Effector CD8-positive, alpha-beta T cell (primary cell): ENCODE results near the gene GPX4.

Source experiments
- DNase-seq: peaks from one replicate; lab custom pipeline; 2025; lab: John Stamatoyannopoulos, UW

GPX4 gene

DNA sequence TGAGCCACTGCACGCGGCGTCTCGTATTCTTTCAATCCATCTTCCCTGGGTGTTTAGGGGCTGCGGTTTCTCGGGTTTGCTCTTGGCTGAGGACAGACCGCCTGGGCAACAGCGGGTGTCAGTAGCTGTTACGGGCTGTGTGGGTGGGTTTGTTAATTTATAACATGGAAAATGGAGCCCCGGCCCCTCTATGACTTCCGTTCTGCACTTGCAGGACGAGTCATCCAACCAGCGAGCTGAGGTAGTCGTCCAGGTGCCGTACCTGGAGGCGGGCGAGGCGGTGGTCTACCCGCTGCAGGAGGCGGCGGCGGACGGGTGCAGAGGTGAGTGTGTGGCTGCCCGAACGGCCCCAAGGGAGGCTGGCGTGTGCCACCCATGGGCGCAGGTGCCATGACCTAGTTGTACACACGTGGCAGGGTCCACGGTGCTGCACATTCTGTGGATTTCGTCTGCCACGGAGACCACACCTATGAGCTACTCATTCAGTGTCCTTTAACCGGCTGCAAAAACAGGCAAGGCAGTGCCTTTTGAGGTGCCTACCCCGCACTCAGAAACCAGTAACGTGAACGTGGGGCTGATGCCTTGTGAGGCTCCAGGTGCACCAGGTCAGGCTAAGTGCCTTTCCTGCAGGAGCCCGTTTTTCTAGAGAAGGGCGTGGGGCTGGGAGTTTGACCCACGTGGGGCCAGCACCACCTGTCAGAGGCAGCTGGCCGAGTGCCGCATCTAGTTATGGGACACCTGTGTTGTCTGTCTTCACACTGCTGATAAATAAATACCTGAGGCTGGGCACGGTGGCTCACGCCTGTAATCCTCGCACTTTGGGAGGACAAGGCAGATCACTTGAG, 19.5 kb upstream of the GPX4 start:
- no peak for DNase-seq

GRCh38 chr19:1085053-1085658, 18.6 kb upstream of the GPX4 start:
- DNase-seq = no peak

DNA sequence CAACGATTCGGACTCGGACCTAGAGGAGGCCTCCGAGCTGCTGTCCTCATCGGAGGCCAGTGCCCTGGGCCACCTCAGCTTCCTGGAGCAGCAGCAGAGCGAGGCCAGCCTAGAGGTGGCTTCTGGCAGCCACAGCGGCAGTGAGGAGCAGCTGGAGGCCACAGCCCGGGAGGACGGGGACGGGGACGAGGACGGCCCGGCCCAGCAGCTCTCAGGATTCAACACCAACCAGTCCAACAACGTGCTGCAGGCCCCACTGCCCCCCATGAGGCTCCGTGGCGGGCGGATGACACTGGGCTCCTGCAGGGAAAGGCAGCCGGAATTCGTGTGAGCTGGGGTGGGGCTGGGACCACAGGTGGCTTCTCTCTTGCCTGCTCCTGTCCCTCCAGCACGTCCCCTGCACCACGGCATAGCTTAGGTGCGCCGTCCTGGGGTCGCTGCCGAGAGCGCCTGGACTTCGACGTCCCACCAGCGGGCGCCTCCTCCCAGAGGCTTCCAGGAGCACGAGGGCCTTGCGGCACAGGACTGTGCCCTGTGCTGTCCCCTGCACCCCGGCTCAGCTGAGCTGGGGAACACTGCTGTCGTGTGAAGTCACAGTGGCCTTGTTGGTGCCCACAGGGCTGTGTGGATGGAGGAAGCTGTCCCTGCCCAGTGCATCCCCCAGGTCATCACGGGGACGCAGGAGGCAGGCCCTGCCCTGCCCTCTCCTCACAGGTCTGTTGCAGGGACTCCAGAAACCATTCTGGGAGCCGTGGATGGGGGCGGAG, 17.9 kb upstream of the GPX4 start:
- no peak for DNase-seq

GRCh38 chr19:1086613-1087012, 17.2 kb upstream of the GPX4 start:
- DNase-seq = no peak

- no peak for DNase-seq
These were observed 15.9 kb upstream of the GPX4 start for GRCh38 chr19:1087813-1088415.

GRCh38 chr19:1088416-1089010, 15.3 kb upstream of the GPX4 start:
- peak; percentile 32 for DNase-seq

GRCh38 chr19:1089126-1089771, 14.5 kb upstream of the GPX4 start:
- DNase-seq = no peak

DNA sequence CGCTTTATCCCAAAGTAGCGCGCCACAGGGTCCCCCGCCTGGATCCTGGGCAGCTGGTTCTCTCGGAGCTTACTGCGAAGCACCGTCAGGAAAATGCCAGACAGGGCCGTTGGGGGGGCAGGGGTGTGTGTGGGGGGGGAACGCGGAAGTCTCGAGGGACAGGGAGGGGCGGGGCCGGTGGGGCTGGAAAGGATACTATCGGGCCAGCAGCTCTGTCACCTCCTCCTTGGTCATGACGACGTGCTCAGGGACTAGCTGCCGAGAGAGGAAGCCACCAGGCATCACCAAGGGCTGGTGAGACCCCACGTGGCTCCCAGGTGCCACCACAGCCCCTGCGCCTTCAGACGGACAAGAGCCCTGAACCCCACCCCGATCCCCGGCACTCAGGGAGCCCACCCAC, 13.9 kb upstream of the GPX4 start:
- peak; percentile 38 for DNase-seq

DNA sequence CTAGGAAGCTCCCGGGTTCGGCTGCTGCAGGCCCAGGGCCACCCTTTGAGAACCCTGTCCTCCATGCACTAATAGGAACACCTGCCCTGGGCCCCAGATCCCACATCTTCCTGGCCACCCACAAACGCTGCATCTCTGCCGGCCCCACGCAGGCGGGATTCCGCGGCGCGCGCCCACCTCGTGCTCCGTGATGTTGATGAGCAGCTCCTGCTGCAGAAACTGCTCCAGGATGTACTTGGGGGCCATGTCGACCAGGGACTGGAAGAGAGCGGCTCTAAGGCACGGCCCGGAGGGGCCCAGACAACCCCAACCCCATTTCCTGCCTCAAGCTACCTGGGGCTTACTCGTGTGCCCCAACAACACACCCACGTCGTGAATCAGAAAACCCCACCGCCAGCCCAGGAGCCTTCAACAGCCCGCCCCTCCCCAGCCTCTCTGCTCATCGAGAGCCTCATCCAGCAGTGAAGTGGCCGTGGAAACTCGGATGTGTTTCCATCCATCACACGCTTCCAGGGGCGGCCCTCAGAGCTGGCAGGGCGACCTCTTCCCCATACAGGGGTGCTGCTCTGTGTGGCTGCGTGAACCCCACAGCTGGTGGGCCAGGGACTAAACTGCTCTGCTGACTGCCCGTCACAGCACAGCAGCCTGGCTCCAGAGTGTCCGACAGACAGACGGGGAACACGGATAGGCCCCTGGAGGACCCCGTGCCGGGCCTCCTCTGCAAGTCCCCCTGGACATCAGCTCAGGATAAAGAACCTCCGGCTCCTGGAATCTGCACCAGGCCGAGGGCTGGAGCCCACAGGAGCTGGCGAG, 12.9 kb upstream of the GPX4 start:
- peak; percentile 37 for DNase-seq

GRCh38 chr19:1091544-1092175, 12.1 kb upstream of the GPX4 start:
- DNase-seq = no peak

DNA sequence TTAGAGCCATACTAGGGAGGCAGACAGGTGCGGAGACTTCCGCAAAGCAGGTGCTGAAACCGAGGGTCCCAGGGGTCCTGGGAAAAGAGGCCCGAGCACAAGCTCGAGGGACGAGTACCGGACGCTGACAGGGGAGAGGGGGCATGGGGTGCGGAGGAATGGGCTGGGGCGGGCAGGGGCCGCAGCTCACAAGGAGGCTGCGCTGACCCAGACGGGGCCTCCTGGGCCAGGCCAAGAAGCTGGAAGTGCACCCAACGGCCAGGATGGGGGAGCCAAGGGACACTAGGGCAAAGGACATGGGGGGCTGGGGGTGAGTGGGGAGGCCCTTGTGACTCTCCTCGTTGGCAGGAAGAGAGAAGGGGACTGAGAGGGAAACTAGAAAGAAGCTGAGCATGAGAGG, 10.5 kb upstream of the GPX4 start:
- DNase-seq = no peak

GRCh38 chr19:1093811-1094553, 9.8 kb upstream of the GPX4 start:
- DNase-seq = no peak

- DNase-seq = no peak
These were observed 9.2 kb upstream of the GPX4 start for GRCh38 chr19:1094655-1094977.

DNA sequence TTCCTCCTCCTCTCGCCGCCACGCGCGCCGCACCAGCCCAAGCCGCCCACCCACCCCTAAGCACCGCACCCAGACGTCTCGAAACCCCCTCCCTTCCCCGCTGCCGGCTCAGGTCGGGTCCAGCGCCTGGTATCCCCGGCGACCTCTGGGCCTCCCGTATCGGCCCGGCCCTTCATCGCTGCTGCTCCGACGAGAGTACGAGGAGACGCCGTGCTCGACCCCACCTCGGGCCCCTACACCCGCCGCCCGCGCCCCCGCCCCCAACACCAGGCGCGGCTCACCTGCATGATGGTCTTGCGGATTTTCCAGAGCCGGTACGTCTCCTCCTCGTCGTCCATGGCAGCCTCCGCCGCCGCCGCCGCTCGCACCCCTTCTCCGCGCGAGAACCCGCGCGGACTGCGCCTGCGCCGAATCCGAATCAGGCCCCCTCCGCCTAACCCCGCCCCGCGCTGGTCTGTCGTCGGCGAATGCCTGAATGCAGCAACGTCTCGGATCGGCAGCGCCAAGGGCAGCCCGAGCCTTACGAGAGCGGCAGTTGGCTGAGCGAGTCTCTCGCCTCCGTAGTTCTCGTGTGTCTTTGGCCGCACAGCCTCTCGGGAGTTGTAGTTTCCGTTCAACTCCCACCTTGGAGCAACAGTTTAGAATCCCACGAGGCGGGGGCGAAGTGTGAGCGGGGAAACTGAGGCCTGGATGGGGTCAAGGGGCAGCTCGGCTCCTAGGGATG, 8.7 kb upstream of the GPX4 start, which contains the start of gene POLR2E:
TSS of gene POLR2E (minus strand) at position 398 of the 724 bp plus-strand sequence. CDS start at position 338, 60 bp downstream.
- DNase-seq = peak; percentile 98

GRCh38 chr19:1097810-1098176, 6.0 kb upstream of the GPX4 start:
- no peak for DNase-seq

DNA sequence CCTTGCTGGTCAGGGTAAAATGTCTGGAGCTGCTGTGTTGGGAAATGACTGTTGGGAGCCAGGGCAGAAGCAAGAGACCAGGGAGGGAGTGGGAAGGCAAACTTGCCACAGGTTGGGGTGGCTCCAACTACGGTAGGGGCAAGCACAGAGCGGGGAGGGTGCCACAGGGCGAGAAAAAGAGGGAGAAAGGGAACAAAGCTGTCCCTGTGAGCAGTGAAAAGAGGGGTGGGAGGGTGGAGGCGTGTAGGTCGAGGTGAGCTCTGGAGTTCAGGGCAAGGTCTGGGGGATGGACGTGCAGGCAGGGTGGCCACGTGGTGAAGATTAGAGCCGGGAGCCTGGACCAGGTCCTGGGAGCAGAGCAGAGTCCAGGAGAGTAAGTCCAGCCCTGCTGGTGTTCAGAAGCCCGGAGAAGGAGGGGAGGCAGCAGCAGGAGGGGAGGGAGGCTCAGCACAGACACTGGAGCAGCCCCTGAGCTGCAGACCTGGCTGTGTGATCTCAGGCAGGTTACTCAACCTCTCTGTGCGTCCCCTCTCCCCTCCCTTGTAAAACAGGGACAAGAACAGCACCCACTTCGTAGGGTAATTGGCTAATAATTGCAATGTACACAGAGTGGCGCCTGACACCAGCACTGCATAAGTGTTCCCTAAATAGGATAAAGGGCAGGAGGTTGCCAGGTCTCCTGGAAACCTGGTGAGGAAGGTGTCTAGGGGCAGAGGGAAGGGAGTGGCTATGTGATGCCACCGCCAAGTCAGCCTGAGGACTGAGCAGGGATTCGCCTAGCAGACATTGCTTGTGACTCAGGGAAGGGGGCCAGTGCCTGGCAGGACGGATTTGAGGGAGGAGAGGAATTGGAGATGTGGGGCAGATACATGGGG, 5.4 kb upstream of the GPX4 start:
- DNase-seq = no peak

DNA sequence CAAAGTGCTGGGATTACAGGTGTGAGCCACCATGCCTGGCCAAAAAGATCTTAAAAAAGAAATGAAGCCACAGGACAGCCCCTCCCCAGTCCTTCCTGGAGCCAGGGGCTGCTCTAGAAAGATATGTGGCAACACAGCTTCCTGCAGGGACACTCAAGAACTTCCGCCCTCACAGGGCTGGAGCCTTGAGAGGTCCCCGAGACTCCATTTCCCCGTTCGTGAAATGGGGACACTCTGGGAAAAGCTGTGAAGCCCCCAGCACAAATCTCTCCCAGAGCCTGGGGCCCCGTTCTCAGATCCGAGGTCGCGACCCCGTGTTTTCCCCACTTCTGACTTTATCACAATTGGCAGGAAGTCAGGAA, 2.5 kb upstream of the GPX4 start:
- DNase-seq = no peak
